HG03097 (cell line): ENCODE results near the gene FBXL20.
A peak's percentile ranks its signal among the peaks of the same experiment; 100 is the strongest.
"Not testable (repeated sequence)": the region's sequence is repeated elsewhere in the genome, so short reads cannot be mapped to it uniquely, and the experiment has no call there.

ENCODE experiments used
- ATAC-seq: cut with Tn5 transposase; IDR thresholded peaks from one replicate; pipeline ENCODE4 v1.9.1; 2021; ENCODE audit not compliant: unreplicated experiment, low FRiP score

FBXL20 gene

GRCh38 chr17:39270923-39271322, 130.5 kb downstream of the FBXL20 start:
- ATAC-seq, result no peak

- no peak for ATAC-seq
Measured at GRCh38 chr17:39264119-39264518, 137.3 kb downstream of the FBXL20 start.

GRCh38 chr17:39261286-39261685, 140.1 kb downstream of the FBXL20 start:
- ATAC-seq, result no peak

- no peak for ATAC-seq
Measured at GRCh38 chr17:39252788-39253460, 148.5 kb downstream of the FBXL20 start.

- ATAC-seq, result no peak
Measured at GRCh38 chr17:39251997-39252396, 149.4 kb downstream of the FBXL20 start.

GRCh38 chr17:39250076-39250475, 151.3 kb downstream of the FBXL20 start:
- ATAC-seq, result not testable (repeated sequence)

- no peak for ATAC-seq
Measured at GRCh38 chr17:39246274-39246673, 155.2 kb downstream of the FBXL20 start.

- ATAC-seq, result peak; percentile 66
Measured at GRCh38 chr17:39244600-39245570, 156.5 kb downstream of the FBXL20 start.

- ATAC-seq, result no peak
Measured at GRCh38 chr17:39244016-39244599, 157.3 kb downstream of the FBXL20 start.

- ATAC-seq, result no peak
Measured at GRCh38 chr17:39243155-39243554, 158.3 kb downstream of the FBXL20 start.

- no peak for ATAC-seq
Measured at GRCh38 chr17:39240631-39241030, 160.8 kb downstream of the FBXL20 start.

- no peak for ATAC-seq
Measured at GRCh38 chr17:39239640-39240314, 161.6 kb downstream of the FBXL20 start.

- no peak for ATAC-seq
Measured at GRCh38 chr17:39238311-39238972, 163.0 kb downstream of the FBXL20 start.

GRCh38 chr17:39237586-39237985, 163.8 kb downstream of the FBXL20 start:
- ATAC-seq, result no peak

GRCh38 chr17:39236981-39237441, 164.4 kb downstream of the FBXL20 start:
- ATAC-seq, result no peak

GRCh38 chr17:39236450-39236927, 164.9 kb downstream of the FBXL20 start:
- ATAC-seq, result no peak

GRCh38 chr17:39235555-39236449, 165.6 kb downstream of the FBXL20 start:
- no peak for ATAC-seq

- ATAC-seq, result no peak
Measured at GRCh38 chr17:39231591-39232551, 169.6 kb downstream of the FBXL20 start.
